Measurements from ENCODE around the gene ARSG.
"Not testable (repeated sequence)": the region's sequence is repeated elsewhere in the genome, so short reads cannot be mapped to it uniquely, and the experiment has no call there.

Gene ARSG

GRCh38 chr17:68307443-68307842 lies 16.1 kb downstream of the ARSG start:
- no peak for DNase-seq (ENCODE audit: extremely low read depth, low read depth)
- no peak for TF ChIP-seq CTCF (IDR thresholded peaks at IDR 0.05; ENCODE audit: low read depth, low read length, missing control alignments)
- no peak overlapping the region for H3K4me3 ChIP-seq (replicated peaks; ENCODE audit: low read depth, low read length)

- H3K4me3 ChIP-seq (replicated peaks; ENCODE audit: low read depth, low read length); DNase-seq (ENCODE audit: extremely low read depth, low read depth): not testable (repeated sequence)
Measured at GRCh38 chr17:68308486-68308885, 17.2 kb downstream of the ARSG start.

GRCh38 chr17:68309066-68309670 lies 17.9 kb downstream of the ARSG start:
- not testable (repeated sequence) for H3K4me3 ChIP-seq (replicated peaks; ENCODE audit: low read depth, low read length); DNase-seq (ENCODE audit: extremely low read depth, low read depth)

- DNase-seq (ENCODE audit: extremely low read depth, low read depth): no peak
- no peak overlapping the region for H3K4me3 ChIP-seq (replicated peaks; ENCODE audit: low read depth, low read length)
- TF ChIP-seq CTCF (IDR thresholded peaks at IDR 0.05; ENCODE audit: low read depth, low read length, missing control alignments): no peak
Measured at GRCh38 chr17:68310152-68310551, 18.9 kb downstream of the ARSG start.

- no peak for TF ChIP-seq CTCF (IDR thresholded peaks at IDR 0.05; ENCODE audit: low read depth, low read length, missing control alignments)
- no peak overlapping the region for H3K4me3 ChIP-seq (replicated peaks; ENCODE audit: low read depth, low read length)
- DNase-seq (ENCODE audit: extremely low read depth, low read depth): no peak
Measured at GRCh38 chr17:68314916-68315535, 23.7 kb downstream of the ARSG start.

- TF ChIP-seq CTCF (IDR thresholded peaks at IDR 0.05; ENCODE audit: low read depth, low read length, missing control alignments): no peak
- DNase-seq (ENCODE audit: extremely low read depth, low read depth): no peak
- no peak overlapping the region for H3K4me3 ChIP-seq (replicated peaks; ENCODE audit: low read depth, low read length)
Measured at GRCh38 chr17:68315930-68316329, 24.6 kb downstream of the ARSG start.

GRCh38 chr17:68317458-68317857 lies 26.2 kb downstream of the ARSG start:
- no peak for DNase-seq (ENCODE audit: extremely low read depth, low read depth)
- no peak for TF ChIP-seq CTCF (IDR thresholded peaks at IDR 0.05; ENCODE audit: low read depth, low read length, missing control alignments)
- H3K4me3 ChIP-seq (replicated peaks; ENCODE audit: low read depth, low read length): no peak overlapping the region

All from HFF-Myc (cell line).